GM18907 (cell line): ENCODE measurements around the gene RUSC2.
"Not testable (repeated sequence)": the region's sequence is repeated elsewhere in the genome, so short reads cannot be mapped to it uniquely, and the experiment has no call there.

Experiments used
- ATAC-seq: cut with Tn5 transposase; IDR thresholded peaks from one replicate; pipeline ENCODE4 v1.9.1; 2021; ENCODE audit warnings: mild to moderate bottlenecking, moderate library complexity; ENCODE audit not compliant: unreplicated experiment

Gene RUSC2

GRCh38 chr9:35521708-35522107 lies 31.8 kb downstream of the RUSC2 start:
- no peak for ATAC-seq

GRCh38 chr9:35522187-35522586 lies 32.3 kb downstream of the RUSC2 start:
- no peak for ATAC-seq

- ATAC-seq: no peak
Observed at GRCh38 chr9:35522700-35523099, 32.8 kb downstream of the RUSC2 start.

- ATAC-seq: not testable (repeated sequence)
Observed at GRCh38 chr9:35523556-35523955, 33.6 kb downstream of the RUSC2 start.

GRCh38 chr9:35526087-35526801 lies 36.3 kb downstream of the RUSC2 start:
- ATAC-seq: no peak

- no peak for ATAC-seq
Observed at GRCh38 chr9:35529161-35529823, 39.4 kb downstream of the RUSC2 start.

- ATAC-seq: no peak
Observed at GRCh38 chr9:35533398-35533797, 43.5 kb downstream of the RUSC2 start.

GRCh38 chr9:35534921-35535320 lies 45.0 kb downstream of the RUSC2 start:
- not testable (repeated sequence) for ATAC-seq

GRCh38 chr9:35537913-35538312 lies 48.0 kb downstream of the RUSC2 start:
- ATAC-seq: no peak

GRCh38 chr9:35538361-35539234 lies 48.7 kb downstream of the RUSC2 start:
- ATAC-seq: no peak
